K562 (cell line): ENCODE measurements around the gene HOXB5. TPM values are rescaled to one million over a fixed set of nuclear protein-coding genes. Genes with fewer than 3 reads are reported as not detected.

Experiments
- ATAC-seq: fragments of 200-7000 bp; cut with Tn5 transposase; 3 replicates; pipeline ENCODE4 v1.9.1; 2020; ENCODE audit warnings: moderate library complexity
- BruUV-seq: library from RNA; stranded (reverse); fragments of 400-500 nt; replicated peaks from 2 replicates; lab custom pipeline; 2021; lab: Mats Ljungman, UMichigan
- CTCF ChIA-PET: fragments of 300-600 bp; formaldehyde crosslinking; extraction: SDS; loops from one replicate; lab custom pipeline; 2021; ENCODE audit warnings: low intra/inter-chr PET ratio; lab: Yijun Ruan, JAX
- POLR2A ChIA-PET: fragments of 300-600, 350-650 bp; sonication (Branson Sonifier 250); formaldehyde crosslinking; extraction: SDS; loops from one replicate; lab custom pipeline; 2021; ENCODE audit warnings: antibody characterized with exemption, inconsistent platforms; lab: Yijun Ruan, JAX
- DNase-seq, 4 experiments: peaks; one replicate each; pipeline versions ENCODE4 v3.0.0 to v3.0.0-alpha.2; 2011 to 2018; ENCODE audit warnings: low spot score in 3 of 4, mixed read lengths in 3 of 4; ENCODE audit errors: extremely low read depth in 1 of 4
- FAIRE-seq: peaks from 2 replicates; lab custom pipeline; 2011; peaks lifted over from hg19 to GRCh38; lab: Jason Lieb, UNC
- H2AFZ ChIP-seq: 2 replicates; pipeline ENCODE4 v1.6.0; 2011; ENCODE audit warnings: low read depth, low read length, control low read depth, inconsistent platforms
- H3K27ac ChIP-seq: fragments of 200-600 bp; 3 replicates; pipeline ENCODE4 v1.8.0; 2011; ENCODE audit warnings: low read depth, mild to moderate bottlenecking, control low read depth, inconsistent platforms, low read length, moderate library complexity, mixed read lengths; ENCODE audit errors: extremely low read depth
- H3K27me3 ChIP-seq, 2 experiments: fragments of 300-600 bp in 1 of 2; 2 replicates in 1 of 2; 3 replicates in 1 of 2; pipeline versions ENCODE4 v1.6.0 to v1.8.0; 2011; ENCODE audit warnings: inconsistent platforms in 2 of 2, low read length in 2 of 2, mild to moderate bottlenecking in 1 of 2, mixed read lengths in 1 of 2, moderate library complexity in 1 of 2; ENCODE audit not compliant: control insufficient read depth in 2 of 2, insufficient read depth in 2 of 2
- H3K36me3 ChIP-seq: fragments of 300-600 bp; 3 replicates; pipeline ENCODE4 v1.8.0; 2011; ENCODE audit warnings: mild to moderate bottlenecking, low read length, inconsistent platforms; ENCODE audit not compliant: control insufficient read depth, insufficient read depth
- H3K4me1 ChIP-seq, 2 experiments: fragments of 200-600 bp in 1 of 2; replicated peaks in 1 of 2; 2 replicates in 1 of 2; 3 replicates in 1 of 2; pipeline versions ENCODE4 v1.5.1 to v1.8.0; 2011; ENCODE audit warnings: inconsistent platforms in 2 of 2, low read length in 2 of 2, mild to moderate bottlenecking in 1 of 2, mixed read lengths in 1 of 2, moderate library complexity in 1 of 2; ENCODE audit not compliant: control insufficient read depth in 2 of 2, insufficient read depth in 2 of 2
- H3K4me2 ChIP-seq: 2 replicates; pipeline ENCODE4 v1.6.1; 2011; ENCODE audit warnings: low read length, control low read depth, inconsistent platforms, mixed read lengths; ENCODE audit not compliant: insufficient read depth
- H3K4me3 ChIP-seq: fragments of 200-600 bp; sonication (generic), shearing (Covaris generic); 2 replicates; pipeline ENCODE4 v1.5.1; 2016; ENCODE audit warnings: control low read depth, inconsistent platforms
- H3K79me2 ChIP-seq: fragments of 200-600 bp; 3 replicates; pipeline ENCODE4 v1.8.0; 2011; ENCODE audit warnings: low read length, inconsistent platforms; ENCODE audit not compliant: control insufficient read depth, insufficient read depth
- H3K9ac ChIP-seq, 2 experiments: 2 replicates each; pipeline versions ENCODE4 v1.6.0 to v1.6.1; 2011; ENCODE audit warnings: low read depth in 2 of 2, low read length in 2 of 2, control low read depth in 1 of 2, inconsistent platforms in 1 of 2, mild to moderate bottlenecking in 1 of 2, mixed read lengths in 1 of 2; ENCODE audit not compliant: insufficient read depth in 1 of 2
- H3K9me1 ChIP-seq: one replicate; pipeline ENCODE4 v1.6.0; 2011; ENCODE audit warnings: inconsistent platforms, mild to moderate bottlenecking, low read length, moderate library complexity; ENCODE audit not compliant: control insufficient read depth, insufficient read depth
- H3K9me3 ChIP-seq: replicated peaks from 2 replicates; pipeline ENCODE4 v1.5.1; 2011; ENCODE audit warnings: low read depth, low read length, inconsistent platforms; ENCODE audit not compliant: control insufficient read depth, insufficient read depth
- H4K20me1 ChIP-seq: replicated peaks from 2 replicates; pipeline ENCODE4 v1.6.1; 2011; ENCODE audit warnings: low read length, inconsistent platforms, mixed read lengths; ENCODE audit not compliant: control insufficient read depth, insufficient read depth
- KDM1A ChIP-seq, 2 experiments: fragments of 450-650 bp; IDR thresholded peaks; 2 replicates each; pipeline ENCODE4 v1.6.1; 2016; ENCODE audit warnings: mild to moderate bottlenecking in 2 of 2
- RAD21 ChIP-seq, 2 experiments: fragments of 250-450 bp in 1 of 2; fragments of 450-650 bp in 1 of 2; sonication (Bioruptor Pico) in 1 of 2; formaldehyde crosslinking in 1 of 2; IDR thresholded peaks in 1 of 2; conservative IDR thresholded peaks in 1 of 2; 2 replicates each; pipeline versions ENCODE4 v1.4.0 to v1.8.0; 2020 to 2022; ENCODE audit warnings: mild to moderate bottlenecking in 2 of 2, moderate library complexity in 1 of 2
- TCFL5 ChIP-seq: fragments of 250-450 bp; sonication (Bioruptor Pico); conservative IDR thresholded peaks from 2 replicates; pipeline ENCODE4 v1.6.1; 2021; ENCODE audit warnings: mild to moderate bottlenecking, moderate library complexity, matching md5 sums
- ZNF217 ChIP-seq: sonication (generic); formaldehyde crosslinking; IDR thresholded peaks from 2 replicates; pipeline ENCODE4 v1.8.0; 2022; ENCODE audit warnings: mild to moderate bottlenecking, missing genetic modification reagents
- WGBS: fragments of 100-300 bp; shearing (Covaris generic); methylation state at CpG from one replicate; pipeline ENCODE4 v1.1.6; 2016; ENCODE audit warnings: low coverage, mixed read lengths; ENCODE audit not compliant: insufficient coverage; ENCODE audit errors: missing lambda C conversion rate; 5-methylcytosine and 5-hydroxymethylcytosine counted together
- in situ Hi-C: fragments of 300-500 bp; cut with MboI; formaldehyde crosslinking; loops from 4 replicates; pipeline ENCODE4 v1.15.0; 2018; ENCODE audit warnings: inconsistent platforms, mixed read lengths
- intact Hi-C: fragments of 100-400 bp; cut with micrococcal nuclease; formaldehyde crosslinking; loops from 2 replicates; pipeline ENCODE4 v1.14.2; 2022
- polyA plus RNA-seq, 8 experiments: library from polyadenylated mRNA; depleted of rRNA in 4 of 8; stranded (reverse) in 5 of 8; unstranded in 3 of 8; fragments of >200 nt; fragmentation: Nextera tagmentation in 2 of 8; fragmentation: Illumina TruSeq in 1 of 8; extraction: Ambion mirVana in 2 of 8; extraction: Trizol in 1 of 8; gene quantifications; 2 replicates each; pipeline versions ENCODE4 v1.2.1 to v1.2.3, GENCODE V29; 2011 to 2014; ENCODE audit warnings: inconsistent platforms in 1 of 8, missing spikeins in 1 of 8
- total RNA-seq, 7 experiments: library from RNA; depleted of rRNA in 6 of 7; stranded (reverse); fragments of >200 nt in 6 of 7; fragmentation: Illumina TruSeq in 2 of 7; extraction: Trizol in 2 of 7; gene quantifications; 2 replicates each; pipeline versions ENCODE4 v1.2.1 to v1.2.3, GENCODE V29; 2011 to 2021; ENCODE audit warnings: low replicate concordance in 1 of 7
- TF ChIP-seq, protein P1 (sequence below): fragments of 250-450 bp; sonication (Bioruptor Pico); IDR thresholded peaks from 2 replicates; pipeline ENCODE4 v1.8.0; 2021; ENCODE audit warnings: moderate library complexity, mild to moderate bottlenecking, inconsistent platforms

The HOXB5 gene
- total and polyA plus RNA-seq, 9 of the 15 experiments (the other 6 are each of a cell fraction or from before 2014, with no cell fraction given), result 0.24 to 2.7 (median 0.65) TPM

DNA sequence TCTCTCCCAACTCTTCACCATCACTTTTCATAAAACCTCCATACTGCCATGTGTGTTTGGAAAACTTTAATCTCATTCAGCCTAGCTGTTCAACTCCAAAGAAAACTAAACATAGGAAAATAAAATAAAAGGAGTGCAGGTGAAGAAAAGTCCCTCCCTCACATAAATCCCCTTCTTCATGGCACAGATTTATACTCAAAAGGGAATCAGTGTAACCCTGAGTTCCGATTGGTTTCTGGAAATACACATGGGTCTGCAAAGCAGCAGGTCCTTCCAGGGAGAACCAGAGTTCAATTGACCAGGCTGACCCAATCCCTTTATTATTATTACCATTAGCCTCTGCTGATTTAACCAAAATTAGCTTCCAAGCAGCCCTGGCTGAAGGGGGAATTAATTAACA is 39.8 kb downstream of the HOXB5 start:
- TF ChIP-seq ZNF217 (CRISPR knock-in tag), result no peak
- TF ChIP-seq KDM1A (IDR thresholded peaks at IDR 0.05), result peak; percentile 59 to 71; a peak in 3 of 4 replicates
- TF ChIP-seq, protein P1, sequence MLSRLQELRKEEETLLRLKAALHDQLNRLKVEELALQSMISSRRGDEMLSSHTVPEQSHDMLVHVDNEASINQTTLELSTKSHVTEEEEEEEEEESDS (CRISPR knock-in tag), result no peak
- TF ChIP-seq, all 486 proteins: peak for 1
- Histone ChIP-seq H3K4me3 (no peak overlapping the region), H3K79me2 (peaks cover 63% of the 10 kb centered on the region), H3K4me1 (peaks cover 53 to 60% of the 10 kb centered on the region in 2 experiments), H3K27ac (peak overlapping the region; percentile 1; the same call in 2 of the 3 replicates), H3K4me2 (no peak overlapping the region), H2AFZ (no peak overlapping the region), H3K27me3 (no peaks in the 10 kb centered on the region), H3K36me3 (peaks cover 73% of the 10 kb centered on the region; the same call in 2 of the 3 replicates), H3K9me1 (no peaks in the 10 kb centered on the region), H3K9ac (no peak overlapping the region), H3K9me3 (no peaks in the 10 kb centered on the region), H4K20me1 (no peaks in the 10 kb centered on the region)
- intact Hi-C loops, result no loop called here
- in situ Hi-C loops, result no loop called here
- DNase-seq (no peak), FAIRE-seq (no peak), ATAC-seq (no peak)
- BruUV-seq, result no TSS peak
- POLR2A ChIA-PET, result no interaction called here
- CTCF ChIA-PET, result no interaction called here
- 50% methylated on average over 1 of the region's 1 CpG for WGBS

DNA sequence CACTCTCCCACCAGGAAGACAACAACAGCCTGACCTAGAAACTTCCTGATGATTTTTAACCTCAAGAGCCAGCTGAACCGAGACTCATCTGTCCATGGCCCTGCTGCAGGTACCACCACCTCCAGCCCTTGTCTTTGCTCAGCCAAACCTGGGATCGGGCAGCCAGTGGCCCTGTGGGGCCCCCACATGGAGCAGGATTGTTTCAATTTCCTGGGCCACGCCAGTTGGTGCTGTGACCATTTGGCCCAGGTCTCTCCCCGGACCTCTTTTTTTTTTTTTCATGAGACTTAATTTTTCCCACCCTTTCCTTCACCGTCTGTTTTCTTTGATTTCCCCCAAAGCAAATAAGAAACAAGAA is 40.4 kb downstream of the HOXB5 start:
- ATAC-seq (no peak), DNase-seq (no peak), FAIRE-seq (no peak)
- no peaks in the 10 kb centered on the region for H4K20me1 ChIP-seq
- in situ Hi-C loops, result no loop called here
- H3K79me2 ChIP-seq, result peaks cover 65% of the 10 kb centered on the region
- TF ChIP-seq TCFL5, result no peak
- peak in 1 of 2 experiments; percentile 4; a peak in 1 of 4 replicates for TF ChIP-seq RAD21 (CRISPR knock-in tag; conservative IDR thresholded peaks at IDR 0.05 in 1 of 2, IDR thresholded peaks at IDR 0.05 in 1 of 2)
- no peak overlapping the region for H3K4me2 ChIP-seq
- CTCF ChIA-PET, result no interaction called here
- H3K27ac ChIP-seq, result peak overlapping the region; percentile 1; the same call in 1 of the 3 replicates
- no peaks in the 10 kb centered on the region for H3K9me1 ChIP-seq
- no peaks in the 10 kb centered on the region for H3K9me3 ChIP-seq
- no TSS peak for BruUV-seq
- H2AFZ ChIP-seq, result no peak overlapping the region
- H3K27me3 ChIP-seq, result no peaks in the 10 kb centered on the region
- peaks cover 56 to 57% of the 10 kb centered on the region in 2 experiments for H3K4me1 ChIP-seq
- no peak overlapping the region for H3K4me3 ChIP-seq
- H3K9ac ChIP-seq, result peak overlapping the region in 1 of 2 experiments; percentile 5; a peak in 1 of 4 replicates
- 58% methylated on average over 5 of the region's 5 CpGs for WGBS
- peaks cover 70% of the 10 kb centered on the region; the same call in 2 of the 3 replicates for H3K36me3 ChIP-seq
- intact Hi-C loops, result no loop called here
- POLR2A ChIA-PET, result no interaction called here
